Right renal cortex interstitium (tissue), 3 donors: Measurements from ENCODE around the gene BACH2. TPM values are rescaled to one million over a fixed set of nuclear protein-coding genes. Genes with fewer than 3 reads are reported as not detected.

ENCODE experiments used
- DNase-seq, 3 donors: peaks; one replicate each; pipeline ENCODE4 v3.0.0-alpha.2; 2013; ENCODE audit warnings: low read depth in 3 of 3, low spot score in 2 of 3
- polyA plus RNA-seq, 3 donors: library from polyadenylated mRNA; unstranded; fragments of 120-200 nt; gene quantifications; one replicate each; pipeline ENCODE4 v1.2.1, GENCODE V29; 2013; ENCODE audit not compliant: insufficient read length in 3 of 3

Gene BACH2
- polyA plus RNA-seq, 3 donors, result 9.1 to 11.3 (median 10.0) TPM

- no peak for DNase-seq
These were observed 190.2 kb downstream of the BACH2 start for GRCh38 chr6:90106449-90106848.

GRCh38 chr6:90105506-90106170 is 191.0 kb downstream of the BACH2 start:
- DNase-seq, result no peak

GRCh38 chr6:90103056-90103800 is 193.4 kb downstream of the BACH2 start:
- DNase-seq, result no peak

- DNase-seq, result no peak
These were observed 195.2 kb downstream of the BACH2 start for GRCh38 chr6:90101403-90101802.

- DNase-seq, result no peak
These were observed 196.5 kb downstream of the BACH2 start for GRCh38 chr6:90100059-90100665.

GRCh38 chr6:90098627-90099026 is 198.0 kb downstream of the BACH2 start:
- DNase-seq, result no peak

GRCh38 chr6:90098001-90098531 is 198.6 kb downstream of the BACH2 start:
- DNase-seq, result peak; percentile 23 to 39 (median 36)

GRCh38 chr6:90097356-90097755 is 199.3 kb downstream of the BACH2 start:
- no peak for DNase-seq

GRCh38 chr6:90096818-90097217 is 199.8 kb downstream of the BACH2 start:
- DNase-seq, result no peak

- no peak for DNase-seq
These were observed 200.9 kb downstream of the BACH2 start for GRCh38 chr6:90095788-90096187.

GRCh38 chr6:90095145-90095544 is 201.5 kb downstream of the BACH2 start:
- no peak for DNase-seq

GRCh38 chr6:90093558-90094073 is 203.0 kb downstream of the BACH2 start:
- no peak for DNase-seq

- no peak for DNase-seq
These were observed 205.8 kb downstream of the BACH2 start for GRCh38 chr6:90090866-90091265.

- no peak for DNase-seq
These were observed 208.6 kb downstream of the BACH2 start for GRCh38 chr6:90088009-90088408.

- DNase-seq, result no peak
These were observed 209.4 kb downstream of the BACH2 start for GRCh38 chr6:90087106-90087833.

- DNase-seq, result no peak
These were observed 210.1 kb downstream of the BACH2 start for GRCh38 chr6:90086517-90086916.

- DNase-seq, result no peak
These were observed 212.8 kb downstream of the BACH2 start for GRCh38 chr6:90083891-90084290.

GRCh38 chr6:90082847-90083246 is 213.8 kb downstream of the BACH2 start:
- no peak for DNase-seq

GRCh38 chr6:90080876-90081481 is 215.7 kb downstream of the BACH2 start:
- no peak for DNase-seq
